Measurements from ENCODE around the gene TMEM258. TPM values are rescaled to one million over a fixed set of nuclear protein-coding genes. Genes with fewer than 3 reads are reported as not detected.

Gene TMEM258
- polyA plus RNA-seq, 1 of the 3 experiments (the other 2 are of a cell fraction) = 454 TPM

GRCh38 chr11:61795459-61795858 is 3.1 kb upstream of the TMEM258 start (continued):
- no peak for TF ChIP-seq CTCF (IDR thresholded peaks at IDR 0.05)
- TF ChIP-seq FOSL2 (IDR thresholded peaks at IDR 0.05; ENCODE audit: borderline replicate concordance, low read depth) = no peak
- no peak for TF ChIP-seq IRF3 (IDR thresholded peaks at IDR 0.05; ENCODE audit: low read depth, low read length)
- no peak for TF ChIP-seq RCOR1 (IDR thresholded peaks at IDR 0.05; ENCODE audit: low read length)

GRCh38 chr11:61794579-61794978 is 2.2 kb upstream of the TMEM258 start:
- Histone ChIP-seq H3K27ac (ENCODE audit: low read depth in 2 of 2, low read length in 1 of 2) (no peak overlapping the region), H3F3A (replicated peaks; ENCODE audit: insufficient read depth) (peaks cover 15% of the 10 kb centered on the region), H4K20me1 (ENCODE audit: insufficient read depth) (no peaks in the 10 kb centered on the region; the same call in 1 of the 2 replicates), H3K4me2 (0 out of 2 replicates have a peak overlapping the region, but pooled peaks have one; percentile 16), H2AFZ (ENCODE audit: low read depth) (no peak overlapping the region), H3K4me1 (ENCODE audit: control insufficient read depth in 1 of 2, insufficient read depth in 2 of 2, low read depth in 1 of 2, low read length in 1 of 2) (peaks cover 5 to 19% of the 10 kb centered on the region in 2 experiments; a peak in 3 of 4 replicates), H3K27me3 (ENCODE audit: insufficient read depth) (no peaks in the 10 kb centered on the region), H3K36me3 (replicated peaks in 1 of 2; ENCODE audit: control insufficient read depth in 1 of 2, insufficient read depth in 2 of 2, low read length in 1 of 2) (peaks cover 18 to 28% of the 10 kb centered on the region in 2 experiments), H3K9me3 (no peaks in the 10 kb centered on the region), H3K9ac (no peak overlapping the region; the same call in 1 of the 2 replicates), H3K4me3 (ENCODE audit: low read depth in 2 of 2, low read length in 1 of 2) (no peak overlapping the region), H3K79me2 (ENCODE audit: insufficient read depth) (peaks cover 91% of the 10 kb centered on the region), H3K9me2 (no peaks in the 10 kb centered on the region)
- 89% methylated on average over 4 of the region's 4 CpGs for WGBS (ENCODE audit: low lambda C conversion rate)
- DNase-seq = no peak
- TF ChIP-seq ELF1 (IDR thresholded peaks at IDR 0.05) (no peak), PBX3 (IDR thresholded peaks at IDR 0.05) (no peak), SMC3 (IDR thresholded peaks at IDR 0.05; ENCODE audit: low read depth, low read length) (no peak), MEF2A (IDR thresholded peaks at IDR 0.05; ENCODE audit: borderline replicate concordance, low read depth) (no peak), FOXJ3 (CRISPR knock-in tag; IDR thresholded peaks at IDR 0.05) (no peak), EZH2phosphoT487 (IDR thresholded peaks at IDR 0.05; ENCODE audit: borderline replicate concordance, low read depth) (no peak), MAX (IDR thresholded peaks at IDR 0.05; ENCODE audit: low read depth) (no peak), MXI1 (IDR thresholded peaks at IDR 0.05; ENCODE audit: low read depth, low read length) (no peak), IRF3 (IDR thresholded peaks at IDR 0.05; ENCODE audit: low read depth, low read length) (no peak), TAF1 (IDR thresholded peaks at IDR 0.05; ENCODE audit: borderline replicate concordance, low read depth, low read length) (no peak)
- ChIA-PET CTCF (interaction anchor here (0.8 to 12.0 kb wide), 6 partner anchors 18 to 313 kb away, joined by 3 to 285 read pairs (median 4); partner anchors contain the start of gene FADS1), POLR2A (interaction anchor here (0.7 kb wide), 1 partner anchor 27 kb away, joined by 3 read pairs; no protein-coding TSS in a partner anchor)

Data from SK-N-SH (cell line).